DOHH2 (cell line): ENCODE results near the gene TOMM34.

Source experiments
- EZH2phosphoT487 ChIP-seq: fragments of 200-600 bp; sonication (generic); IDR thresholded peaks from 2 replicates; pipeline ENCODE4 v1.6.1; 2017; ENCODE audit warnings: borderline replicate concordance, mild to moderate bottlenecking, antibody characterized with exemption, low read length, moderate library complexity, mixed read lengths
- TF ChIP-seq, protein P1 (sequence below): fragments of 200-600 bp; sonication (generic); IDR thresholded peaks from one replicate; pipeline ENCODE4 v1.5.1; 2014; ENCODE audit warnings: antibody characterized with exemption, mild to moderate bottlenecking, low read depth, low read length; ENCODE audit not compliant: poor library complexity, severe bottlenecking

DNA sequence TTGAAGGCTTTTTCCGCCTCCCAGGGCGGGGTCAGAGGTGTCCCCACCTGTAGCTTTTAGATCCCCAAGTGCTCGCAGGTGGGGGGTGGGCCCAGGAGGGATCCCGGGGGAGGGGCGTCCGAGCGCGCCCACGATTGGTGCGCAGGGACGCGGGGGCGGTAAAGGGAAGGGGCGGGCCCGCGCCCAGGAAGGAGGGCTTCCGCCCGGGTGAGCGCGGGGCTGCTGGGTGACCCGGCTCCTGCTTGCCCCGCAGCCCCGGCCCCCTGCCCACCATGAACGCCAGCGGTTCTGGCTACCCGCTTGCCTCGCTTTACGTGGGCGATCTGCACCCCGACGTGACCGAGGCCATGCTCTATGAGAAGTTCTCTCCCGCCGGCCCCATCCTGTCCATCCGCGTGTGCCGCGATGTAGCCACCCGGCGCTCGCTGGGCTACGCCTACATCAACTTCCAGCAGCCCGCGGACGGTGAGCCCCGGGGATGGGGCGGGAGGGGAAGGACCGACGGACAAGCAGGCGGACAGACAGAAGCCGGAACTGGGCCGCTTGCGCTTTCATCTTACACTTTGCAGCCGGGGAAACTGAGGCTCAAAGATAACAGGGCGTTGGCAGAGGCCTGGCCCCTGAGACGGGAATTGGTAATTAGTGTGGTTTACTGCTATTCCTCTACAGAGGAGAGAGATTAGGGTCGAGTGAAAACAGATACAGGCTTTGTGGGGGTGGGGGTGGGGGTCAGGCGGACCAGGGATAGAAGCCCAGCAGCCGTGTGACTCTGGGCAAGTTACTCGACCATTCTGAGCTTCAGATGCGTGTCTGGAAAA is 50.1 kb downstream of the TOMM34 start, which contains the start of gene PABPC1L:
- TF ChIP-seq, protein P1, sequence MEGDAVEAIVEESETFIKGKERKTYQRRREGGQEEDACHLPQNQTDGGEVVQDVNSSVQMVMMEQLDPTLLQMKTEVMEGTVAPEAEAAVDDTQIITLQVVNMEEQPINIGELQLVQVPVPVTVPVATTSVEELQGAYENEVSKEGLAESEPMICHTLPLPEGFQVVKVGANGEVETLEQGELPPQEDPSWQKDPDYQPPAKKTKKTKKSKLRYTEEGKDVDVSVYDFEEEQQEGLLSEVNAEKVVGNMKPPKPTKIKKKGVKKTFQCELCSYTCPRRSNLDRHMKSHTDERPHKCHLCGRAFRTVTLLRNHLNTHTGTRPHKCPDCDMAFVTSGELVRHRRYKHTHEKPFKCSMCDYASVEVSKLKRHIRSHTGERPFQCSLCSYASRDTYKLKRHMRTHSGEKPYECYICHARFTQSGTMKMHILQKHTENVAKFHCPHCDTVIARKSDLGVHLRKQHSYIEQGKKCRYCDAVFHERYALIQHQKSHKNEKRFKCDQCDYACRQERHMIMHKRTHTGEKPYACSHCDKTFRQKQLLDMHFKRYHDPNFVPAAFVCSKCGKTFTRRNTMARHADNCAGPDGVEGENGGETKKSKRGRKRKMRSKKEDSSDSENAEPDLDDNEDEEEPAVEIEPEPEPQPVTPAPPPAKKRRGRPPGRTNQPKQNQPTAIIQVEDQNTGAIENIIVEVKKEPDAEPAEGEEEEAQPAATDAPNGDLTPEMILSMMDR: no peak
- TF ChIP-seq EZH2phosphoT487: no peak
